Fibroblast of mammary gland (primary cell): ENCODE measurements around the gene CHADL.
"Not testable (repeated sequence)": the region's sequence is repeated elsewhere in the genome, so short reads cannot be mapped to it uniquely, and the experiment has no call there.

Experiments
- DNase-seq: peaks from one replicate; pipeline ENCODE4 v3.0.0-alpha.2; 2010; ENCODE audit warnings: low read depth
- H3K4me3 ChIP-seq: 2 replicates; pipeline ENCODE4 v1.5.1; 2011; ENCODE audit warnings: low read depth, mild to moderate bottlenecking, low read length, moderate library complexity; ENCODE audit not compliant: control insufficient read depth
- CTCF ChIP-seq: conservative IDR thresholded peaks from 2 replicates; pipeline ENCODE4 v1.5.1; 2011; ENCODE audit warnings: low read depth, low read length, inconsistent platforms; ENCODE audit not compliant: control insufficient read depth, insufficient read depth

Gene CHADL

GRCh38 chr22:41264408-41264941 lies 23.7 kb upstream of the CHADL start:
- DNase-seq = no peak
- TF ChIP-seq CTCF = no peak
- no peak overlapping the region for H3K4me3 ChIP-seq

GRCh38 chr22:41263704-41264103 lies 23.0 kb upstream of the CHADL start:
- TF ChIP-seq CTCF = no peak
- no peak overlapping the region for H3K4me3 ChIP-seq
- DNase-seq = no peak

DNA sequence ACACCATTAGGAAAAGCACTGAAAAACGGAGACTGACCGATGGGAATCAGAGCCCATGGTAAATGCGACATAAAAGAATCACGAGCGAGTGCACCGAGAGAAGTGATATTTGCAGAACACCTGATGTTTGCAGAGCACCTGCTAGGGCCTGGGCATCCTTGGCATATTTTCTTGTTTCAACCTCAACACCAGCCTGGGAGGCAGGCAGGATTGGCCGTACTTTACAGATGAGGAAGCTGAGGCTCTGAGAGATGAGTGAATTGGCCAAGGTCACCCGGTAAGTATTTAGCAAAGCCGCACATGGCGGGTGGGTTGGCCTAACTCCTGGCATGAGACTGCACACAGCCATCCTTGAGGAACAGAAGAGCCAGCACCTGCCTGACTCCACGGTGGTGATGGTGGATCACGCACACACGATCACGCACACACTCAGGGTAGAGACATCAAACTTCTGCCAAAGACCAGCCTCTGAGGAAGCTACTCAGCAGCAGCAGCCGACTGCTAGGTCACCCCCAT lies 21.6 kb upstream of the CHADL start:
- no peak for TF ChIP-seq CTCF
- H3K4me3 ChIP-seq = no peak overlapping the region
- DNase-seq = no peak

DNA sequence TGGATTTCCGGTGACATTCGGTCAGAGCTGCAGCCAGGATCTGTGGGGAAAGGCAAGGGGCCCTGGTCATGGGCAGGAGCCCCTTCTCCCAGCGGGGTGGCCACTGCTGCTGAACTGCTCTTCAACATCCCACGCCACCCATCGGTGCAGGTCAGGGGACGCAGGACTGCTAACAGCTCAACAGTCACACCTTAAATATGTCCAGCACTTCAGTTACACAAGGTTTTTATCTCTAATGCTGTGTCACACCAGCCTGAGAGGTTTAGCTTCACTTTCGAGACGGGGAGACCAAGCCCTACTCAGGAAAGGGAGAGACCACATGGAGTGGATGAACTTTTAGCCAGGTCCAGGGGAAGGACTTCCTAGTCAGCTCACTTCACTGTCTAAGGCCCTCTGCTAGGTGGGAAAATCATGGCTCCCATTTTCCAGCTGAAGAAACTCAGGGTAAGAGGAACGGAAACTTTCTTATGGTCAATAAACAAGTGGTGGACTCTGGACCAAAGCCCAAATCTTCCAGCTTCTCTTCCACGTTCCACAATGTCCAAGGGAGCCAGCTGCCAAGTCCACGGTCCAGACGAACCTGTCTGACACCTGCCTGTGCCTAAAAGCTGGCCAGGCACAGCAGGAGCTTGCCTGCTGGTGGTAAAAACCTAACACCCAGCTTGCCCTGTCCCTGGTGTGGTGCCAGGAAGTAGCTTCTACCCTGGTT lies 21.0 kb upstream of the CHADL start:
- no peak for TF ChIP-seq CTCF
- no peak overlapping the region for H3K4me3 ChIP-seq
- DNase-seq = no peak

- DNase-seq = no peak
- TF ChIP-seq CTCF = no peak
- no peak overlapping the region for H3K4me3 ChIP-seq
Measured at GRCh38 chr22:41260871-41261270, 20.1 kb upstream of the CHADL start.

- DNase-seq, H3K4me3 ChIP-seq: not testable (repeated sequence)
Measured at GRCh38 chr22:41259756-41260155, 19.0 kb upstream of the CHADL start.

DNA sequence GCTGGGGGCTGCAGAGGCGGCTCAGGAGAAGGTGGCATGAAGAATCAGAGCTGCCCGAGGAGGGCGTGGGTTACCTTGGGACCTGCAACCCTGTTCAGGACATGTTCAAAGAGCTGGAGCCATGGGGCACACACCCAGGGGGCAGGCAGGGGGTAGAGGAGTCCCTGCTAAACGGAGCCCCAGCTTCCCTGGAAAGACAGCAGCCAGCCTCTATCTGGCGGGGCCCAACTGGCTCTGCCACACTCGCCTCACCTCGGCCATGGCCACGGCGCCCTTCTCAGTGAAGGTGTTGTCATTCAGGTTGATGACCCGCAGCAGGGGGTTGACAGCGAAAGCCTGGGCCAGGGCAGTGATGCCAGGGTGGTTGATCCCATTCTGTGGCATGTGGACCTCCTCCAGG lies 17.0 kb upstream of the CHADL start:
- no peak overlapping the region for H3K4me3 ChIP-seq
- no peak for TF ChIP-seq CTCF
- no peak for DNase-seq
